Keratinocyte (primary cell): ENCODE data around the gene CACNB3. TPM values are rescaled to one million over a fixed set of nuclear protein-coding genes. Genes with fewer than 3 reads are reported as not detected.

ENCODE experiments used
- DNase-seq: peaks from one replicate; pipeline ENCODE4 v3.0.0-alpha.2; 2011; ENCODE audit warnings: low read depth, missing footprints, low spot score
- FAIRE-seq: peaks from 2 replicates; lab custom pipeline; 2011; peaks lifted over from hg19 to GRCh38; lab: Jason Lieb, UNC
- H2AFZ ChIP-seq: 2 replicates; pipeline ENCODE4 v1.6.0; 2012; ENCODE audit warnings: low read length, control low read depth, inconsistent platforms; ENCODE audit not compliant: control insufficient read depth
- H3K27ac ChIP-seq: 2 replicates; pipeline ENCODE4 v1.5.1; 2011; ENCODE audit warnings: low read length; ENCODE audit not compliant: control insufficient read depth, insufficient read depth
- H3K27me3 ChIP-seq: 3 replicates; pipeline ENCODE4 v1.6.0; 2011; ENCODE audit warnings: low read length; ENCODE audit not compliant: control insufficient read depth, insufficient read depth; ENCODE audit errors: extremely low read depth
- H3K36me3 ChIP-seq, 2 experiments: 2 replicates in 1 of 2; 3 replicates in 1 of 2; pipeline ENCODE4 v1.5.1; 2011; ENCODE audit warnings: low read length in 2 of 2, mild to moderate bottlenecking in 1 of 2; ENCODE audit not compliant: control insufficient read depth in 2 of 2, insufficient read depth in 2 of 2; ENCODE audit errors: extremely low read depth in 1 of 2
- H3K4me1 ChIP-seq: 3 replicates; pipeline ENCODE4 v1.5.1; 2011; ENCODE audit warnings: low read length; ENCODE audit not compliant: control insufficient read depth, insufficient read depth; ENCODE audit errors: extremely low read depth
- H3K4me2 ChIP-seq: 3 replicates; pipeline ENCODE4 v1.6.0; 2011; ENCODE audit warnings: low read depth, low read length; ENCODE audit not compliant: control insufficient read depth, insufficient read depth; ENCODE audit errors: extremely low read depth
- H3K4me3 ChIP-seq, 3 experiments: fragments of 200-600 bp in 1 of 3; sonication (generic) in 1 of 3; 2 replicates in 2 of 3; 3 replicates in 1 of 3; pipeline ENCODE4 v1.5.1; 2011 to 2016; ENCODE audit warnings: low read length in 3 of 3, mild to moderate bottlenecking in 3 of 3, control low read depth in 2 of 3, inconsistent platforms in 1 of 3, low read depth in 1 of 3, mixed read lengths in 1 of 3, mixed run types in 1 of 3, moderate library complexity in 1 of 3; ENCODE audit not compliant: control insufficient read depth in 2 of 3, insufficient read depth in 2 of 3; ENCODE audit errors: extremely low read depth in 1 of 3
- H3K79me2 ChIP-seq: 2 replicates; pipeline ENCODE4 v1.6.0; 2012; ENCODE audit warnings: low read length; ENCODE audit not compliant: control insufficient read depth, insufficient read depth
- H3K9ac ChIP-seq: 3 replicates; pipeline ENCODE4 v1.6.0; 2011; ENCODE audit warnings: low read length; ENCODE audit not compliant: control insufficient read depth, insufficient read depth; ENCODE audit errors: extremely low read depth
- H3K9me1 ChIP-seq: 3 replicates; pipeline ENCODE4 v1.6.0; 2011; ENCODE audit warnings: low read length; ENCODE audit not compliant: control insufficient read depth, insufficient read depth; ENCODE audit errors: extremely low read depth
- H3K9me3 ChIP-seq: 2 replicates; pipeline ENCODE4 v1.5.1; 2012; ENCODE audit warnings: low read depth, low read length; ENCODE audit not compliant: control insufficient read depth
- H4K20me1 ChIP-seq: 3 replicates; pipeline ENCODE4 v1.6.0; 2011; ENCODE audit warnings: low read length; ENCODE audit not compliant: control insufficient read depth, insufficient read depth; ENCODE audit errors: extremely low read depth
- CTCF ChIP-seq, 3 experiments: IDR thresholded peaks in 1 of 3; conservative IDR thresholded peaks in 1 of 3; optimal IDR thresholded peaks in 1 of 3; 2 replicates in 2 of 3; 3 replicates in 1 of 3; pipeline versions ENCODE3 to v1.5.1; 2011; ENCODE audit warnings: low read length in 3 of 3, mild to moderate bottlenecking in 3 of 3, moderate library complexity in 2 of 3, control low read depth in 1 of 3, inconsistent platforms in 1 of 3; ENCODE audit not compliant: insufficient read depth in 2 of 3; ENCODE audit errors: extremely low read depth in 1 of 3
- EZH2 ChIP-seq: IDR thresholded peaks from one replicate; pipeline ENCODE4 v1.6.1; 2012; ENCODE audit warnings: inconsistent platforms, mild to moderate bottlenecking, low read length, moderate library complexity
- dilution Hi-C: fragments of 300-500 bp; cut with MboI; formaldehyde crosslinking; loops from one replicate; pipeline ENCODE4 v1.7.0; 2020; ENCODE audit warnings: low sequenced_read_pairs; ENCODE audit not compliant: extremely low pct_ligation_motif_present
- polyA plus RNA-seq, 5 experiments: library from polyadenylated mRNA; depleted of rRNA in 3 of 5; stranded (reverse) in 3 of 5; stranded (forward) in 1 of 5; unstranded in 1 of 5; fragments of >200 nt; gene quantifications; 1 replicate in 1 of 5; 2 replicates in 3 of 5; 3 replicates in 1 of 5; pipeline versions ENCODE4 v1.2.1 to v1.2.3, GENCODE V29; 2011 to 2012; ENCODE audit warnings: missing spikeins in 2 of 5, low read depth in 1 of 5, low replicate concordance in 1 of 5

CACNB3 gene
- polyA plus RNA-seq, 1 donor (not counting 4 experiments of a cell fraction or from before 2014, with no cell fraction given): 16.1 TPM

- Histone ChIP-seq H3K27me3 (no peaks in the 10 kb centered on the region), H3K27ac (no peak overlapping the region), H3K4me2 (no peak overlapping the region), H3K9me3 (no peaks in the 10 kb centered on the region), H2AFZ (no peak overlapping the region), H3K79me2 (no peaks in the 10 kb centered on the region), H3K9ac (no peak overlapping the region), H3K4me1 (peaks cover 14% of the 10 kb centered on the region), H3K4me3 (no peak overlapping the region), H3K9me1 (no peaks in the 10 kb centered on the region), H4K20me1 (no peaks in the 10 kb centered on the region), H3K36me3 (peaks cover 0 to 2% of the 10 kb centered on the region in 2 experiments)
- DNase-seq (no peak), FAIRE-seq (no peak)
- dilution Hi-C loops: no loop called here
- TF ChIP-seq EZH2 (no peak), CTCF (optimal IDR thresholded peaks at IDR 0.05 in 1 of 3, IDR thresholded peaks at IDR 0.05 in 1 of 3, conservative IDR thresholded peaks at IDR 0.05 in 1 of 3; ENCODE audit: extremely low read depth in 1 of 3, insufficient read depth in 2 of 3, low read length in 3 of 3) (no peak)
Measured at GRCh38 chr12:48819986-48820725, 1.9 kb downstream of the CACNB3 start.

GRCh38 chr12:48822139-48822538 lies 3.8 kb downstream of the CACNB3 start:
- TF ChIP-seq CTCF (optimal IDR thresholded peaks at IDR 0.05 in 1 of 3, IDR thresholded peaks at IDR 0.05 in 1 of 3, conservative IDR thresholded peaks at IDR 0.05 in 1 of 3; ENCODE audit: extremely low read depth in 1 of 3, insufficient read depth in 2 of 3, low read length in 3 of 3) (no peak), EZH2 (no peak)
- H3K9me1 ChIP-seq: peaks cover under 1% of the 10 kb centered on the region
- no peak overlapping the region for H3K4me3 ChIP-seq
- no peak overlapping the region for H3K27ac ChIP-seq
- dilution Hi-C loops: no loop called here
- H3K79me2 ChIP-seq: no peaks in the 10 kb centered on the region
- no peak overlapping the region for H3K4me2 ChIP-seq
- H3K9ac ChIP-seq: no peak overlapping the region
- DNase-seq: no peak
- H2AFZ ChIP-seq: no peak overlapping the region
- H3K9me3 ChIP-seq: no peaks in the 10 kb centered on the region
- H3K4me1 ChIP-seq: peaks cover 11% of the 10 kb centered on the region
- peaks cover 0 to 5% of the 10 kb centered on the region in 2 experiments for H3K36me3 ChIP-seq
- no peak for FAIRE-seq
- H4K20me1 ChIP-seq: no peaks in the 10 kb centered on the region
- H3K27me3 ChIP-seq: no peaks in the 10 kb centered on the region
